SIG-M5 (cell line): Measurements from ENCODE around the gene TDRD6.
"Not testable (repeated sequence)": the region's sequence is repeated elsewhere in the genome, so short reads cannot be mapped to it uniquely, and the experiment has no call there.

Experiments used
- DNase-seq: peaks from one replicate; lab custom pipeline; 2025; lab: John Stamatoyannopoulos, UW

The TDRD6 gene

GRCh38 chr6:46687619-46688097 lies at the start of gene TDRD6:
TSS of gene TDRD6 (plus strand) at chr6:46687885. CDS start at chr6:46688129, 244 bp downstream.
- DNase-seq = no peak

- no peak for DNase-seq
Observed at GRCh38 chr6:46637933-46638332, 49.8 kb upstream of the TDRD6 start.

GRCh38 chr6:46638650-46639049 lies 49.0 kb upstream of the TDRD6 start:
- no peak for DNase-seq

- DNase-seq = no peak
Observed at GRCh38 chr6:46642928-46643751, 44.5 kb upstream of the TDRD6 start.

GRCh38 chr6:46645265-46645664 lies 42.4 kb upstream of the TDRD6 start:
- DNase-seq = no peak

- not testable (repeated sequence) for DNase-seq
Observed at GRCh38 chr6:46648108-46648507, 39.6 kb upstream of the TDRD6 start.

GRCh38 chr6:46648869-46649492 lies 38.7 kb upstream of the TDRD6 start:
- DNase-seq = no peak

- no peak for DNase-seq
Observed at GRCh38 chr6:46651006-46651405, 36.7 kb upstream of the TDRD6 start.

GRCh38 chr6:46651816-46652215 lies 35.9 kb upstream of the TDRD6 start:
- no peak for DNase-seq

GRCh38 chr6:46652232-46652602 lies 35.5 kb upstream of the TDRD6 start:
- no peak for DNase-seq

- DNase-seq = no peak
Observed at GRCh38 chr6:46652603-46653438, 34.9 kb upstream of the TDRD6 start, which contains the start of the genes CYP39A1 and SLC25A27. TSS of gene CYP39A1 (minus strand) at chr6:46652818. CDS start at chr6:46652582, 236 bp downstream. TSS of gene SLC25A27 (plus strand) at chr6:46652975. CDS start at chr6:46653193, 218 bp downstream.

- no peak for DNase-seq
Observed at GRCh38 chr6:46653439-46654195, 34.1 kb upstream of the TDRD6 start.

- no peak for DNase-seq
Observed at GRCh38 chr6:46655803-46656202, 31.9 kb upstream of the TDRD6 start.

- DNase-seq = no peak
Observed at GRCh38 chr6:46657642-46658041, 30.0 kb upstream of the TDRD6 start.

GRCh38 chr6:46661483-46661882 lies 26.2 kb upstream of the TDRD6 start:
- DNase-seq = no peak

- no peak for DNase-seq
Observed at GRCh38 chr6:46667377-46667776, 20.3 kb upstream of the TDRD6 start.

- DNase-seq = no peak
Observed at GRCh38 chr6:46674410-46674809, 13.3 kb upstream of the TDRD6 start.

- DNase-seq = no peak
Observed at GRCh38 chr6:46676604-46677313, 10.9 kb upstream of the TDRD6 start.

GRCh38 chr6:46677314-46677654 lies 10.4 kb upstream of the TDRD6 start:
- no peak for DNase-seq

- no peak for DNase-seq
Observed at GRCh38 chr6:46684771-46685170, 2.9 kb upstream of the TDRD6 start.
